Trophoblast cell (in vitro differentiated cells and primary cell): Measurements from ENCODE around the gene RIPOR3.
"Not testable (repeated sequence)": the region's sequence is repeated elsewhere in the genome, so short reads cannot be mapped to it uniquely, and the experiment has no call there.

Experiments used
- DNase-seq, 2 donors: peaks; one replicate each; pipeline ENCODE4 v3.0.0-alpha.2; 2016
- H2AFZ ChIP-seq: 2 replicates; pipeline ENCODE4 v1.6.1; 2013; ENCODE audit warnings: low read length, moderate library complexity, mild to moderate bottlenecking; ENCODE audit not compliant: insufficient read depth, poor library complexity
- H2AK5ac ChIP-seq: 2 replicates; pipeline ENCODE4 v1.6.1; 2013; ENCODE audit warnings: mild to moderate bottlenecking, low read length
- H2BK120ac ChIP-seq: 2 replicates; pipeline ENCODE4 v1.6.1; 2013; ENCODE audit warnings: low read length, mild to moderate bottlenecking, moderate library complexity; ENCODE audit not compliant: insufficient read depth, poor library complexity
- H2BK12ac ChIP-seq: 2 replicates; pipeline ENCODE4 v1.6.1; 2013; ENCODE audit warnings: mild to moderate bottlenecking, low read length, moderate library complexity
- H2BK5ac ChIP-seq: 2 replicates; pipeline ENCODE4 v1.6.1; 2013; ENCODE audit warnings: low read length, low read depth, moderate library complexity, mild to moderate bottlenecking; ENCODE audit not compliant: poor library complexity
- H3K14ac ChIP-seq: 2 replicates; pipeline ENCODE4 v1.6.1; 2013; ENCODE audit warnings: mild to moderate bottlenecking, low read length
- H3K18ac ChIP-seq: 2 replicates; pipeline ENCODE4 v1.6.1; 2013; ENCODE audit warnings: mild to moderate bottlenecking, low read length
- H3K23ac ChIP-seq: 2 replicates; pipeline ENCODE4 v1.6.1; 2013; ENCODE audit warnings: low read length
- H3K27ac ChIP-seq: 2 replicates; pipeline ENCODE4 v1.5.1; 2013; ENCODE audit warnings: low read depth, mild to moderate bottlenecking, inconsistent platforms, low read length, moderate library complexity
- H3K27me3 ChIP-seq: 2 replicates; pipeline ENCODE4 v1.6.1; 2013; ENCODE audit warnings: inconsistent platforms, mild to moderate bottlenecking, low read length, moderate library complexity; ENCODE audit not compliant: insufficient read depth
- H3K36me3 ChIP-seq, 2 experiments: 1 replicate in 1 of 2; 2 replicates in 1 of 2; pipeline ENCODE4 v1.6.1; 2013; ENCODE audit warnings: low read length in 2 of 2, mild to moderate bottlenecking in 2 of 2, moderate library complexity in 1 of 2; ENCODE audit not compliant: insufficient read depth in 2 of 2, control insufficient read depth in 1 of 2
- H3K4ac ChIP-seq: 2 replicates; pipeline ENCODE4 v1.6.1; 2013; ENCODE audit warnings: low read depth, mild to moderate bottlenecking, low read length, moderate library complexity
- H3K4me1 ChIP-seq, 2 experiments: 1 replicate in 1 of 2; 2 replicates in 1 of 2; pipeline ENCODE4 v1.6.1; 2013; ENCODE audit warnings: low read length in 2 of 2, mild to moderate bottlenecking in 2 of 2, moderate library complexity in 1 of 2; ENCODE audit not compliant: insufficient read depth in 2 of 2, control insufficient read depth in 1 of 2
- H3K4me2 ChIP-seq: 2 replicates; pipeline ENCODE4 v1.6.1; 2013; ENCODE audit warnings: inconsistent platforms, mild to moderate bottlenecking, low read length, moderate library complexity
- H3K4me3 ChIP-seq: 2 replicates; pipeline ENCODE4 v1.5.1; 2013; ENCODE audit warnings: mild to moderate bottlenecking, low read depth, low read length, inconsistent platforms
- H3K79me1 ChIP-seq: one replicate; pipeline ENCODE4 v1.6.1; 2013; ENCODE audit warnings: low read length
- H3K79me2 ChIP-seq: 2 replicates; pipeline ENCODE4 v1.6.1; 2013; ENCODE audit warnings: low read length, mild to moderate bottlenecking; ENCODE audit not compliant: control insufficient read depth, insufficient read depth, poor library complexity
- H3K9ac ChIP-seq: 2 replicates; pipeline ENCODE4 v1.6.1; 2013; ENCODE audit warnings: mild to moderate bottlenecking, low read length
- H3K9me3 ChIP-seq: 2 replicates; pipeline ENCODE4 v1.6.1; 2013; ENCODE audit warnings: low read depth, mild to moderate bottlenecking, control low read depth, inconsistent platforms, low read length; ENCODE audit not compliant: insufficient read depth
- H4K12ac ChIP-seq: 2 replicates; pipeline ENCODE4 v1.6.1; 2013; ENCODE audit warnings: low read depth, mild to moderate bottlenecking, low read length, moderate library complexity
- H4K8ac ChIP-seq: 2 replicates; pipeline ENCODE4 v1.6.1; 2013; ENCODE audit warnings: low read depth, mild to moderate bottlenecking, low read length, moderate library complexity
- H4K91ac ChIP-seq: one replicate; pipeline ENCODE4 v1.6.1; 2013; ENCODE audit warnings: low read depth, mild to moderate bottlenecking, low read length, moderate library complexity
- WGBS: extraction: QIAGEN DNeasy Blood & Tissue Kit; methylation state at CpG from one replicate; pipeline ENCODE4 v1.1.7; 2013; ENCODE audit warnings: missing lambda C conversion rate; ENCODE audit not compliant: insufficient read length, insufficient coverage; ENCODE audit errors: extremely low coverage; 5-methylcytosine and 5-hydroxymethylcytosine counted together

RIPOR3 gene

GRCh38 chr20:50624351-50625016, 66.9 kb downstream of the RIPOR3 start:
- H2BK120ac ChIP-seq = no peak overlapping the region
- peaks cover 8% of the 10 kb centered on the region for H3K9me3 ChIP-seq
- H3K27me3 ChIP-seq = no peaks in the 10 kb centered on the region
- H3K23ac ChIP-seq = no peak overlapping the region
- H3K4ac ChIP-seq = no peak overlapping the region
- no peak overlapping the region for H3K4me3 ChIP-seq
- no peak overlapping the region for H3K14ac ChIP-seq
- H2AK5ac ChIP-seq = no peak overlapping the region
- H3K79me2 ChIP-seq = peaks cover 2% of the 10 kb centered on the region
- H3K36me3 ChIP-seq = no peaks in the 10 kb centered on the region
- no peak overlapping the region for H2BK5ac ChIP-seq
- no peak overlapping the region for H3K18ac ChIP-seq
- H3K27ac ChIP-seq = no peak overlapping the region
- no peak overlapping the region for H4K8ac ChIP-seq
- no peak overlapping the region for H4K91ac ChIP-seq
- H2BK12ac ChIP-seq = no peak overlapping the region
- H3K4me2 ChIP-seq = no peak overlapping the region
- H3K4me1 ChIP-seq = peaks cover 17 to 23% of the 10 kb centered on the region in 2 experiments
- no CpG with 5 or more reads among the region's 18 CpGs for WGBS
- H3K9ac ChIP-seq = no peak overlapping the region
- H2AFZ ChIP-seq = no peak overlapping the region
- peaks cover 2% of the 10 kb centered on the region for H3K79me1 ChIP-seq
- DNase-seq = no peak
- no peak overlapping the region for H4K12ac ChIP-seq

GRCh38 chr20:50621068-50621665, 70.2 kb downstream of the RIPOR3 start:
- no CpG with 5 or more reads among the region's 4 CpGs for WGBS
- H3K27me3 ChIP-seq = no peaks in the 10 kb centered on the region

GRCh38 chr20:50620459-50620858, 70.9 kb downstream of the RIPOR3 start:
- not testable (repeated sequence) for H3K27me3 ChIP-seq, H3K4ac ChIP-seq, H4K91ac ChIP-seq, H2AFZ ChIP-seq, H2BK12ac ChIP-seq, H3K14ac ChIP-seq, H3K9ac ChIP-seq, H3K27ac ChIP-seq, H2BK120ac ChIP-seq, H3K36me3 ChIP-seq, H2AK5ac ChIP-seq, H3K4me2 ChIP-seq, H3K18ac ChIP-seq, H2BK5ac ChIP-seq, H4K12ac ChIP-seq, DNase-seq, H3K9me3 ChIP-seq, H3K23ac ChIP-seq, H3K4me3 ChIP-seq, H3K79me1 ChIP-seq, H3K79me2 ChIP-seq, H4K8ac ChIP-seq, H3K4me1 ChIP-seq
- WGBS = no CpG with 5 or more reads among the region's 9 CpGs

More at GRCh38 chr20:50621068-50621665, 70.2 kb downstream of the RIPOR3 start:
- Histone ChIP-seq H3K36me3 (no peaks in the 10 kb centered on the region), H4K91ac (no peak overlapping the region), H2AK5ac (no peak overlapping the region), H3K9me3 (peaks cover 9% of the 10 kb centered on the region), H2BK12ac (no peak overlapping the region), H3K14ac (no peak overlapping the region), H3K23ac (no peak overlapping the region), H3K4me1 (peaks cover 6 to 11% of the 10 kb centered on the region in 2 experiments), H2AFZ (no peak overlapping the region), H3K4me2 (no peak overlapping the region), H4K12ac (no peak overlapping the region), H3K18ac (no peak overlapping the region), H3K27ac (no peak overlapping the region), H3K79me1 (peaks cover 2% of the 10 kb centered on the region), H3K4ac (no peak overlapping the region), H3K9ac (no peak overlapping the region), H4K8ac (no peak overlapping the region), H3K79me2 (no peaks in the 10 kb centered on the region), H2BK120ac (no peak overlapping the region), H2BK5ac (no peak overlapping the region), H3K4me3 (no peak overlapping the region)
- no peak for DNase-seq

GRCh38 chr20:50618537-50618936, 72.8 kb downstream of the RIPOR3 start:
- Histone ChIP-seq H2BK5ac (no peak overlapping the region), H4K12ac (no peak overlapping the region), H4K8ac (no peak overlapping the region), H4K91ac (no peak overlapping the region), H3K18ac (no peak overlapping the region), H3K4ac (no peak overlapping the region), H2BK12ac (no peak overlapping the region), H2AFZ (no peak overlapping the region), H3K4me3 (no peak overlapping the region), H3K79me2 (no peaks in the 10 kb centered on the region), H3K14ac (no peak overlapping the region), H3K9ac (no peak overlapping the region), H2AK5ac (no peak overlapping the region), H3K27ac (no peak overlapping the region), H3K4me1 (peaks cover 0 to 1% of the 10 kb centered on the region in 2 experiments), H2BK120ac (no peak overlapping the region), H3K4me2 (no peak overlapping the region), H3K27me3 (no peaks in the 10 kb centered on the region), H3K36me3 (no peaks in the 10 kb centered on the region), H3K9me3 (peaks cover 9% of the 10 kb centered on the region), H3K79me1 (no peaks in the 10 kb centered on the region), H3K23ac (no peak overlapping the region)
- no peak for DNase-seq
- WGBS = no CpG with 5 or more reads among the region's 1 CpG
